ENCODE data around the gene DPP7. TPM values are rescaled to one million over a fixed set of nuclear protein-coding genes. Genes with fewer than 3 reads are reported as not detected.

DPP7 gene
- total and polyA plus RNA-seq, 5 experiments from 2014 or later, result 98.7 to 298 (median 126) TPM

- Mint-ChIP-seq H3K4me1 (peaks cover 21 to 41% (median 37%) of the 10 kb centered on the region in 4 donors), H3K9me3 (no peaks in the 10 kb centered on the region), H3K27ac (peak within 1 kb of the TSS; percentile 89 to 98 (median 96)), H3K27me3 (no peaks in the 10 kb centered on the region), H3K4me3 (peak within 1 kb of the TSS; percentile 80 to 97 (median 92)), H3K36me3 (peaks cover 0 to 30% (median 0%) of the 10 kb centered on the region in 3 donors)
- DNase-seq (peak; percentile 93 to 100 (median 99)), ATAC-seq (peak; percentile 86 to 88)
- POLR2A ChIA-PET, result interaction anchor here (0.6 to 6.7 kb wide), 37 partner anchors 10 to 603 kb away, joined by 3 to 73 read pairs (median 4); partner anchors contain the start of genes ANAPC2, CYSRT1, MRPL41 and NELFB
Measured at GRCh38 chr9:137086531-137087408, 27.8 kb downstream of the DPP7 start, which contains the start of gene MAN1B1. TSS of gene MAN1B1 (plus strand) at chr9:137086985. CDS start at chr9:137087000, 15 bp downstream.

- Mint-ChIP-seq H3K27me3 (no peaks in the 10 kb centered on the region), H3K9me3 (no peaks in the 10 kb centered on the region), H3K4me3 (peak overlapping the region; percentile 80 to 97 (median 92)), H3K4me1 (peaks cover 21 to 41% (median 36%) of the 10 kb centered on the region in 4 donors), H3K27ac (peak overlapping the region; percentile 89 to 98 (median 96)), H3K36me3 (peaks cover 0 to 29% (median 0%) of the 10 kb centered on the region in 3 donors)
- POLR2A ChIA-PET, result interaction anchor here (0.7 to 6.7 kb wide), 30 partner anchors 10 to 553 kb away, joined by 3 to 73 read pairs (median 5); partner anchors contain the start of genes ANAPC2, CYSRT1, NELFB and NPDC1
- DNase-seq (peak in 2 of 10 donors; percentile 18 to 32), ATAC-seq (peak; percentile 4 to 10)
Measured at GRCh38 chr9:137085920-137086530, 28.5 kb downstream of the DPP7 start.

- no peaks in the 10 kb centered on the region for H3K27me3 Mint-ChIP-seq
- H3K36me3 Mint-ChIP-seq, result peaks cover 0 to 22% (median 0%) of the 10 kb centered on the region in 3 donors
- DNase-seq (no peak), ATAC-seq (no peak)
- no peaks in the 10 kb centered on the region for H3K9me3 Mint-ChIP-seq
- POLR2A ChIA-PET, result interaction anchor here (1.0 to 6.7 kb wide), 2 partner anchors 15 to 282 kb away, joined by 3 to 73 read pairs; partner anchors contain the start of gene SAPCD2
- peak overlapping the region in 1 of 10 donors; percentile 49 for H3K27ac Mint-ChIP-seq
- peaks cover 20 to 38% (median 36%) of the 10 kb centered on the region in 4 donors for H3K4me1 Mint-ChIP-seq
- H3K4me3 Mint-ChIP-seq, result peak overlapping the region in 2 of 10 donors; percentile 18 to 32
Measured at GRCh38 chr9:137084526-137084925, 30.0 kb downstream of the DPP7 start.

- peak overlapping the region in 3 of 10 donors; percentile 15 to 46 (median 34) for H3K27ac Mint-ChIP-seq
- ATAC-seq (no peak), DNase-seq (no peak)
- no peaks in the 10 kb centered on the region for H3K27me3 Mint-ChIP-seq
- peaks cover 15 to 32% (median 27%) of the 10 kb centered on the region in 4 donors for H3K4me1 Mint-ChIP-seq
- POLR2A ChIA-PET, result interaction anchor here (6.7 kb wide), 1 partner anchor 14 kb away, joined by 73 read pairs; the partner anchor contains the start of gene SAPCD2
- H3K4me3 Mint-ChIP-seq, result peak overlapping the region in 1 of 10 donors; percentile 15
- peaks cover 0 to 16% (median 0%) of the 10 kb centered on the region in 3 donors for H3K36me3 Mint-ChIP-seq
- H3K9me3 Mint-ChIP-seq, result no peaks in the 10 kb centered on the region
Measured at GRCh38 chr9:137083394-137084004, 31.0 kb downstream of the DPP7 start.

GRCh38 chr9:137082925-137083290 is 31.6 kb downstream of the DPP7 start:
- POLR2A ChIA-PET, result interaction anchor here (0.9 to 6.7 kb wide), 2 partner anchors 13 to 14 kb away, joined by 3 to 73 read pairs; partner anchors contain the start of gene SAPCD2
- no peak overlapping the region for H3K4me3 Mint-ChIP-seq
- peaks cover 10 to 29% (median 22%) of the 10 kb centered on the region in 4 donors for H3K4me1 Mint-ChIP-seq
- H3K36me3 Mint-ChIP-seq, result peaks cover 0 to 16% (median 0%) of the 10 kb centered on the region in 3 donors
- no peaks in the 10 kb centered on the region for H3K9me3 Mint-ChIP-seq
- DNase-seq (no peak), ATAC-seq (no peak)
- H3K27ac Mint-ChIP-seq, result peak overlapping the region in 1 of 10 donors; percentile 62
- H3K27me3 Mint-ChIP-seq, result no peaks in the 10 kb centered on the region

- no peaks in the 10 kb centered on the region for H3K27me3 Mint-ChIP-seq
- H3K36me3 Mint-ChIP-seq, result peaks cover 0 to 16% (median 0%) of the 10 kb centered on the region in 3 donors
- no peak for DNase-seq
- POLR2A ChIA-PET, result interaction anchor here (0.7 to 6.7 kb wide), 3 partner anchors 13 kb away, joined by 3 to 73 read pairs (median 3); partner anchors contain the start of gene SAPCD2
- peak overlapping the region in 3 of 10 donors; percentile 18 to 62 (median 58) for H3K27ac Mint-ChIP-seq
- peaks cover 5 to 23% (median 17%) of the 10 kb centered on the region in 4 donors for H3K4me1 Mint-ChIP-seq
- no peaks in the 10 kb centered on the region for H3K9me3 Mint-ChIP-seq
- ATAC-seq, result no peak
- H3K4me3 Mint-ChIP-seq, result no peak overlapping the region
Measured at GRCh38 chr9:137082222-137082924, 32.2 kb downstream of the DPP7 start.

GRCh38 chr9:137080260-137081122 is 34.0 kb downstream of the DPP7 start:
- POLR2A ChIA-PET, result interaction anchor here (0.8 kb wide), 1 partner anchor 10 kb away, joined by 4 read pairs; the partner anchor contains the start of gene SAPCD2
- Mint-ChIP-seq H3K27ac (no peak overlapping the region), H3K27me3 (no peaks in the 10 kb centered on the region), H3K4me3 (peak overlapping the region in 2 of 10 donors; percentile 43 to 44), H3K4me1 (peaks cover 2 to 19% (median 12%) of the 10 kb centered on the region in 4 donors), H3K36me3 (peaks cover 0 to 16% (median 0%) of the 10 kb centered on the region in 3 donors), H3K9me3 (no peaks in the 10 kb centered on the region)
- DNase-seq (no peak), ATAC-seq (no peak)

GRCh38 chr9:137079401-137079787 is 35.1 kb downstream of the DPP7 start:
- Mint-ChIP-seq H3K27ac (peak overlapping the region in 1 of 10 donors; percentile 40), H3K4me1 (peaks cover 2 to 16% (median 10%) of the 10 kb centered on the region in 4 donors), H3K4me3 (peak overlapping the region in 8 of 10 donors; percentile 10 to 72 (median 49)), H3K9me3 (no peaks in the 10 kb centered on the region), H3K36me3 (peaks cover 0 to 16% (median 0%) of the 10 kb centered on the region in 3 donors), H3K27me3 (no peaks in the 10 kb centered on the region)
- DNase-seq, result no peak
- no peak for ATAC-seq
- POLR2A ChIA-PET, result no interaction called here

GRCh38 chr9:137078701-137079400 is 35.7 kb downstream of the DPP7 start:
- DNase-seq (peak in 1 of 10 donors; percentile 61), ATAC-seq (no peak)
- POLR2A ChIA-PET, result no interaction called here
- Mint-ChIP-seq H3K36me3 (peaks cover 0 to 16% (median 0%) of the 10 kb centered on the region in 3 donors), H3K4me1 (peaks cover 2 to 15% (median 9%) of the 10 kb centered on the region in 4 donors), H3K27ac (peak overlapping the region in 3 of 10 donors; percentile 15 to 46 (median 33)), H3K27me3 (no peaks in the 10 kb centered on the region), H3K4me3 (peak overlapping the region; percentile 10 to 89 (median 74)), H3K9me3 (no peaks in the 10 kb centered on the region)
